K562 (cell line): ENCODE measurements around the gene UBXN10. TPM values are rescaled to one million over a fixed set of nuclear protein-coding genes. Genes with fewer than 3 reads are reported as not detected.
"Not testable (repeated sequence)": the region's sequence is repeated elsewhere in the genome, so short reads cannot be mapped to it uniquely, and the experiment has no call there.

Experiments
- ATAC-seq: fragments of 200-7000 bp; cut with Tn5 transposase; 3 replicates; pipeline ENCODE4 v1.9.1; 2020; ENCODE audit warnings: moderate library complexity
- BruUV-seq: library from RNA; stranded (reverse); fragments of 400-500 nt; replicated peaks from 2 replicates; lab custom pipeline; 2021; lab: Mats Ljungman, UMichigan
- CTCF ChIA-PET: fragments of 300-600 bp; formaldehyde crosslinking; extraction: SDS; loops from one replicate; lab custom pipeline; 2021; ENCODE audit warnings: low intra/inter-chr PET ratio; lab: Yijun Ruan, JAX
- POLR2A ChIA-PET: fragments of 300-600, 350-650 bp; sonication (Branson Sonifier 250); formaldehyde crosslinking; extraction: SDS; loops from one replicate; lab custom pipeline; 2021; ENCODE audit warnings: antibody characterized with exemption, inconsistent platforms; lab: Yijun Ruan, JAX
- DNase-seq, 4 experiments: peaks; one replicate each; pipeline versions ENCODE4 v3.0.0 to v3.0.0-alpha.2; 2011 to 2018; ENCODE audit warnings: low spot score in 3 of 4, mixed read lengths in 3 of 4; ENCODE audit errors: extremely low read depth in 1 of 4
- FAIRE-seq: peaks from 2 replicates; lab custom pipeline; 2011; peaks lifted over from hg19 to GRCh38; lab: Jason Lieb, UNC
- H2AFZ ChIP-seq: 2 replicates; pipeline ENCODE4 v1.6.0; 2011; ENCODE audit warnings: low read depth, low read length, control low read depth, inconsistent platforms
- H3K27ac ChIP-seq: fragments of 200-600 bp; 3 replicates; pipeline ENCODE4 v1.8.0; 2011; ENCODE audit warnings: low read depth, mild to moderate bottlenecking, control low read depth, inconsistent platforms, low read length, moderate library complexity, mixed read lengths; ENCODE audit errors: extremely low read depth
- H3K27me3 ChIP-seq, 2 experiments: fragments of 300-600 bp in 1 of 2; 2 replicates in 1 of 2; 3 replicates in 1 of 2; pipeline versions ENCODE4 v1.6.0 to v1.8.0; 2011; ENCODE audit warnings: inconsistent platforms in 2 of 2, low read length in 2 of 2, mild to moderate bottlenecking in 1 of 2, mixed read lengths in 1 of 2, moderate library complexity in 1 of 2; ENCODE audit not compliant: control insufficient read depth in 2 of 2, insufficient read depth in 2 of 2
- H3K36me3 ChIP-seq: fragments of 300-600 bp; 3 replicates; pipeline ENCODE4 v1.8.0; 2011; ENCODE audit warnings: mild to moderate bottlenecking, low read length, inconsistent platforms; ENCODE audit not compliant: control insufficient read depth, insufficient read depth
- H3K4me1 ChIP-seq, 2 experiments: fragments of 200-600 bp in 1 of 2; replicated peaks in 1 of 2; 2 replicates in 1 of 2; 3 replicates in 1 of 2; pipeline versions ENCODE4 v1.5.1 to v1.8.0; 2011; ENCODE audit warnings: inconsistent platforms in 2 of 2, low read length in 2 of 2, mild to moderate bottlenecking in 1 of 2, mixed read lengths in 1 of 2, moderate library complexity in 1 of 2; ENCODE audit not compliant: control insufficient read depth in 2 of 2, insufficient read depth in 2 of 2
- H3K4me2 ChIP-seq: 2 replicates; pipeline ENCODE4 v1.6.1; 2011; ENCODE audit warnings: low read length, control low read depth, inconsistent platforms, mixed read lengths; ENCODE audit not compliant: insufficient read depth
- H3K4me3 ChIP-seq: fragments of 200-600 bp; sonication (generic), shearing (Covaris generic); 2 replicates; pipeline ENCODE4 v1.5.1; 2016; ENCODE audit warnings: control low read depth, inconsistent platforms
- H3K79me2 ChIP-seq: fragments of 200-600 bp; 3 replicates; pipeline ENCODE4 v1.8.0; 2011; ENCODE audit warnings: low read length, inconsistent platforms; ENCODE audit not compliant: control insufficient read depth, insufficient read depth
- H3K9ac ChIP-seq, 2 experiments: 2 replicates each; pipeline versions ENCODE4 v1.6.0 to v1.6.1; 2011; ENCODE audit warnings: low read depth in 2 of 2, low read length in 2 of 2, control low read depth in 1 of 2, inconsistent platforms in 1 of 2, mild to moderate bottlenecking in 1 of 2, mixed read lengths in 1 of 2; ENCODE audit not compliant: insufficient read depth in 1 of 2
- H3K9me1 ChIP-seq: one replicate; pipeline ENCODE4 v1.6.0; 2011; ENCODE audit warnings: inconsistent platforms, mild to moderate bottlenecking, low read length, moderate library complexity; ENCODE audit not compliant: control insufficient read depth, insufficient read depth
- H3K9me3 ChIP-seq: replicated peaks from 2 replicates; pipeline ENCODE4 v1.5.1; 2011; ENCODE audit warnings: low read depth, low read length, inconsistent platforms; ENCODE audit not compliant: control insufficient read depth, insufficient read depth
- H4K20me1 ChIP-seq: replicated peaks from 2 replicates; pipeline ENCODE4 v1.6.1; 2011; ENCODE audit warnings: low read length, inconsistent platforms, mixed read lengths; ENCODE audit not compliant: control insufficient read depth, insufficient read depth
- CEBPG ChIP-seq, 3 experiments: fragments of 200-800 bp in 1 of 3; sonication (Bioruptor generic) in 1 of 3; sonication (generic) in 1 of 3; formaldehyde crosslinking in 1 of 3; IDR thresholded peaks in 2 of 3; conservative IDR thresholded peaks in 1 of 3; 2 replicates each; pipeline versions ENCODE4 v1.6.1 to v1.8.0; 2016 to 2022; ENCODE audit warnings: missing compliant biosample characterization in 2 of 3, missing genetic modification characterization in 2 of 3, mild to moderate bottlenecking in 1 of 3, missing genetic modification reagents in 1 of 3
- CTBP1 ChIP-seq: fragments of 450-650 bp; IDR thresholded peaks from 2 replicates; pipeline ENCODE4 v1.6.1; 2016; ENCODE audit warnings: borderline replicate concordance
- SRSF7 ChIP-seq: fragments of 200-400 bp; formaldehyde crosslinking; optimal IDR thresholded peaks from 2 replicates; pipeline ENCODE3; 2017; ENCODE audit warnings: mild to moderate bottlenecking, low read depth, low read length
- TRIM24 ChIP-seq, 2 experiments: fragments of 450-650 bp; IDR thresholded peaks; 2 replicates each; pipeline ENCODE4 v1.6.1; 2016
- WGBS: fragments of 100-300 bp; shearing (Covaris generic); methylation state at CpG from one replicate; pipeline ENCODE4 v1.1.6; 2016; ENCODE audit warnings: low coverage, mixed read lengths; ENCODE audit not compliant: insufficient coverage; ENCODE audit errors: missing lambda C conversion rate; 5-methylcytosine and 5-hydroxymethylcytosine counted together
- in situ Hi-C: fragments of 300-500 bp; cut with MboI; formaldehyde crosslinking; loops from 4 replicates; pipeline ENCODE4 v1.15.0; 2018; ENCODE audit warnings: inconsistent platforms, mixed read lengths
- intact Hi-C: fragments of 100-400 bp; cut with micrococcal nuclease; formaldehyde crosslinking; loops from 2 replicates; pipeline ENCODE4 v1.14.2; 2022
- polyA plus RNA-seq, 8 experiments: library from polyadenylated mRNA; depleted of rRNA in 4 of 8; stranded (reverse) in 5 of 8; unstranded in 3 of 8; fragments of >200 nt; fragmentation: Nextera tagmentation in 2 of 8; fragmentation: Illumina TruSeq in 1 of 8; extraction: Ambion mirVana in 2 of 8; extraction: Trizol in 1 of 8; gene quantifications; 2 replicates each; pipeline versions ENCODE4 v1.2.1 to v1.2.3, GENCODE V29; 2011 to 2014; ENCODE audit warnings: inconsistent platforms in 1 of 8, missing spikeins in 1 of 8
- total RNA-seq, 7 experiments: library from RNA; depleted of rRNA in 6 of 7; stranded (reverse); fragments of >200 nt in 6 of 7; fragmentation: Illumina TruSeq in 2 of 7; extraction: Trizol in 2 of 7; gene quantifications; 2 replicates each; pipeline versions ENCODE4 v1.2.1 to v1.2.3, GENCODE V29; 2011 to 2021; ENCODE audit warnings: low replicate concordance in 1 of 7
- TF ChIP-seq, protein P1 (sequence below), 3 experiments: IDR thresholded peaks in 2 of 3; conservative IDR thresholded peaks in 1 of 3; 2 replicates each; pipeline ENCODE4 v1.5.1; 2011 to 2012; ENCODE audit warnings: low read length in 3 of 3, mild to moderate bottlenecking in 3 of 3, control low read depth in 2 of 3, improper control_type of control experiment in 1 of 3, inconsistent platforms in 1 of 3, low read depth in 1 of 3, mixed read lengths in 1 of 3, moderate library complexity in 1 of 3; ENCODE audit not compliant: insufficient read depth in 2 of 3
- TF ChIP-seq, protein P2 (sequence below): fragments of 450-650 bp; formaldehyde crosslinking; IDR thresholded peaks from 2 replicates; pipeline ENCODE4 v1.4.0; 2022; ENCODE audit warnings: mild to moderate bottlenecking, moderate library complexity
- TF ChIP-seq, protein P3 (sequence below), 2 experiments: fragments of 450-650 bp in 1 of 2; sonication (generic) in 1 of 2; formaldehyde crosslinking in 1 of 2; IDR thresholded peaks in 1 of 2; conservative IDR thresholded peaks in 1 of 2; 2 replicates each; pipeline versions ENCODE4 v1.6.1 to v1.8.1; 2016 to 2023; ENCODE audit warnings: mild to moderate bottlenecking in 2 of 2, moderate library complexity in 2 of 2, inconsistent platforms in 1 of 2, missing genetic modification reagents in 1 of 2

UBXN10 gene
- total and polyA plus RNA-seq, 9 of the 15 experiments (the other 6 are each of a cell fraction or from before 2014, with no cell fraction given), result 10.7 to 17.7 (median 13.6) TPM

- TF ChIP-seq, protein P1, sequence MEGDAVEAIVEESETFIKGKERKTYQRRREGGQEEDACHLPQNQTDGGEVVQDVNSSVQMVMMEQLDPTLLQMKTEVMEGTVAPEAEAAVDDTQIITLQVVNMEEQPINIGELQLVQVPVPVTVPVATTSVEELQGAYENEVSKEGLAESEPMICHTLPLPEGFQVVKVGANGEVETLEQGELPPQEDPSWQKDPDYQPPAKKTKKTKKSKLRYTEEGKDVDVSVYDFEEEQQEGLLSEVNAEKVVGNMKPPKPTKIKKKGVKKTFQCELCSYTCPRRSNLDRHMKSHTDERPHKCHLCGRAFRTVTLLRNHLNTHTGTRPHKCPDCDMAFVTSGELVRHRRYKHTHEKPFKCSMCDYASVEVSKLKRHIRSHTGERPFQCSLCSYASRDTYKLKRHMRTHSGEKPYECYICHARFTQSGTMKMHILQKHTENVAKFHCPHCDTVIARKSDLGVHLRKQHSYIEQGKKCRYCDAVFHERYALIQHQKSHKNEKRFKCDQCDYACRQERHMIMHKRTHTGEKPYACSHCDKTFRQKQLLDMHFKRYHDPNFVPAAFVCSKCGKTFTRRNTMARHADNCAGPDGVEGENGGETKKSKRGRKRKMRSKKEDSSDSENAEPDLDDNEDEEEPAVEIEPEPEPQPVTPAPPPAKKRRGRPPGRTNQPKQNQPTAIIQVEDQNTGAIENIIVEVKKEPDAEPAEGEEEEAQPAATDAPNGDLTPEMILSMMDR (IDR thresholded peaks at IDR 0.05 in 2 of 3, conservative IDR thresholded peaks at IDR 0.05 in 1 of 3; ENCODE audit: insufficient read depth in 2 of 3, low read depth in 1 of 3, low read length in 3 of 3), result peak; percentile 57 to 62 (median 59)
- no peak for TF ChIP-seq SRSF7
These were observed 30.7 kb downstream of the UBXN10 start (continued) for GRCh38 chr1:20216574-20216973.

DNA sequence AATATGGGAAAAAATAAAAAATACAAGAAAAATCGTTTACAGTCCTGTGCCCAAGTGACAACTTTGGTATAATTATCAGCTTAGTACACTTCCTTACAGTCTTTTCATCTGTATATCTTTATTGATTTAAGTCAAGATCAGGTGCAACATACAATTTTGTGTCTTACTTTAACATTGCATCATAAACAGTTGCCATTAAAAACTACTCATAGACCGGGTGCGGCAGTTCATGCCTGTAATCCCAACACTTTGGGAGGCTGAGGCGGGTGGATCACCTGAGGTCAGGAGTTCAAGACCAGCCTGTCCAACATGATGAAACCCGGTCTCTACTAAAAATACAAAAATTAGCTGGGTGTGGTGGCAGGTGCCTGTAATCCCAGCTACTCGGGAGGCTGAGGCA is 33.2 kb downstream of the UBXN10 start:
- H3K4me3 ChIP-seq, FAIRE-seq, H2AFZ ChIP-seq, H3K27ac ChIP-seq, DNase-seq, H3K9me1 ChIP-seq, H3K4me2 ChIP-seq, CTCF ChIA-PET, H3K36me3 ChIP-seq, ATAC-seq, H3K79me2 ChIP-seq, H3K9ac ChIP-seq, BruUV-seq, H3K4me1 ChIP-seq, H4K20me1 ChIP-seq, H3K9me3 ChIP-seq: not testable (repeated sequence)
- intact Hi-C loops (loop anchor here (10.0 kb wide), 1 partner anchor 86 kb away; no protein-coding TSS in a partner anchor), in situ Hi-C loops (loop anchor here (10.0 kb wide), 1 partner anchor 276 kb away; no protein-coding TSS in a partner anchor)
- TF ChIP-seq CEBPG (CRISPR knock-in tag; IDR thresholded peaks at IDR 0.05) (peak; percentile 64; the same call in 1 of the 2 replicates), CEBPG (tag; conservative IDR thresholded peaks at IDR 0.05 in 1 of 2, IDR thresholded peaks at IDR 0.05 in 1 of 2) (peak; percentile 68 to 91), CTBP1 (0 out of 2 replicates have a peak, but pooled peaks have one; percentile 16), TRIM24 (IDR thresholded peaks at IDR 0.05) (peak; percentile 51 to 56; a peak in 2 of 4 replicates)
- TF ChIP-seq, protein P2, sequence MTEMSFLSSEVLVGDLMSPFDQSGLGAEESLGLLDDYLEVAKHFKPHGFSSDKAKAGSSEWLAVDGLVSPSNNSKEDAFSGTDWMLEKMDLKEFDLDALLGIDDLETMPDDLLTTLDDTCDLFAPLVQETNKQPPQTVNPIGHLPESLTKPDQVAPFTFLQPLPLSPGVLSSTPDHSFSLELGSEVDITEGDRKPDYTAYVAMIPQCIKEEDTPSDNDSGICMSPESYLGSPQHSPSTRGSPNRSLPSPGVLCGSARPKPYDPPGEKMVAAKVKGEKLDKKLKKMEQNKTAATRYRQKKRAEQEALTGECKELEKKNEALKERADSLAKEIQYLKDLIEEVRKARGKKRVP (CRISPR knock-in tag), result 0 out of 2 replicates have a peak, but pooled peaks have one; percentile 20
- TF ChIP-seq, protein P3, sequence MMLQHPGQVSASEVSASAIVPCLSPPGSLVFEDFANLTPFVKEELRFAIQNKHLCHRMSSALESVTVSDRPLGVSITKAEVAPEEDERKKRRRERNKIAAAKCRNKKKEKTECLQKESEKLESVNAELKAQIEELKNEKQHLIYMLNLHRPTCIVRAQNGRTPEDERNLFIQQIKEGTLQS (IDR thresholded peaks at IDR 0.05), result peak; percentile 57
- TF ChIP-seq, protein P3 (CRISPR knock-in tag; conservative IDR thresholded peaks at IDR 0.05), result not testable (repeated sequence)
- H3K27me3 ChIP-seq, result peaks cover 29 to 34% of the 10 kb centered on the region in 2 experiments
- WGBS, result 13% methylated on average over 6 of the region's 6 CpGs
- POLR2A ChIA-PET, result interaction anchor here (1.5 to 2.9 kb wide), 2 partner anchors 9 to 23 kb away, joined by 4 to 7 read pairs; no protein-coding TSS in a partner anchor
